HepG2 (cell line): ENCODE results near the gene C12orf43. TPM values are rescaled to one million over a fixed set of nuclear protein-coding genes. Genes with fewer than 3 reads are reported as not detected.

ENCODE experiments used
- BATF2 ChIP-seq: sonication (generic); formaldehyde crosslinking; IDR thresholded peaks from 2 replicates; pipeline ENCODE4 v1.8.0; 2022; ENCODE audit warnings: mild to moderate bottlenecking, missing genetic modification reagents, moderate library complexity
- BRCA1 ChIP-seq: sonication (generic); formaldehyde crosslinking; IDR thresholded peaks from 2 replicates; pipeline ENCODE4 v1.4.0; 2020; ENCODE audit warnings: missing genetic modification reagents
- KMT2A ChIP-seq: sonication (generic); formaldehyde crosslinking; IDR thresholded peaks from 2 replicates; pipeline ENCODE4 v1.4.0; 2020; ENCODE audit warnings: missing genetic modification reagents
- MXD4 ChIP-seq: IDR thresholded peaks from 2 replicates; pipeline ENCODE4 v1.6.1; 2016; ENCODE audit warnings: mild to moderate bottlenecking, missing biosample characterization, missing genetic modification reagents
- NPAS2 ChIP-seq: sonication (generic); formaldehyde crosslinking; IDR thresholded peaks from 2 replicates; pipeline ENCODE4 v1.8.0; 2022; ENCODE audit warnings: mild to moderate bottlenecking, missing genetic modification reagents, borderline replicate concordance
- PAWR ChIP-seq: sonication (generic); formaldehyde crosslinking; IDR thresholded peaks from 2 replicates; pipeline ENCODE4 v1.4.0; 2020; ENCODE audit warnings: missing genetic modification reagents, mild to moderate bottlenecking, borderline replicate concordance
- SIX4 ChIP-seq: sonication (generic); formaldehyde crosslinking; IDR thresholded peaks from 2 replicates; pipeline ENCODE4 v1.4.0; 2020; ENCODE audit warnings: missing genetic modification reagents
- SNAPC5 ChIP-seq: sonication (generic); formaldehyde crosslinking; IDR thresholded peaks from 2 replicates; pipeline ENCODE4 v1.8.1; 2023; ENCODE audit warnings: mild to moderate bottlenecking, missing genetic modification reagents, borderline replicate concordance
- SPEN ChIP-seq: sonication (generic); formaldehyde crosslinking; IDR thresholded peaks from 2 replicates; pipeline ENCODE4 v1.5.1; 2020; ENCODE audit warnings: low read depth, mild to moderate bottlenecking, missing genetic modification reagents
- TBL1XR1 ChIP-seq: fragments of 150-350 bp; IDR thresholded peaks from 2 replicates; pipeline ENCODE4 v1.6.1; 2014; ENCODE audit warnings: borderline replicate concordance, low read length; ENCODE audit not compliant: partially characterized antibody
- ZBTB4 ChIP-seq: sonication (generic); formaldehyde crosslinking; IDR thresholded peaks from 2 replicates; pipeline ENCODE4 v1.4.0; 2020; ENCODE audit warnings: missing genetic modification reagents, mild to moderate bottlenecking, borderline replicate concordance
- ZC3H4 ChIP-seq: sonication (generic); formaldehyde crosslinking; IDR thresholded peaks from 2 replicates; pipeline ENCODE4 v1.4.0; 2020; ENCODE audit warnings: missing genetic modification reagents, borderline replicate concordance
- ZHX2 ChIP-seq, 2 experiments: sonication (generic) in 1 of 2; formaldehyde crosslinking in 1 of 2; IDR thresholded peaks; 2 replicates each; pipeline versions ENCODE4 v1.6.1 to v1.9.0; 2014 to 2022; ENCODE audit warnings: antibody characterized with exemption in 1 of 2, borderline replicate concordance in 1 of 2, inconsistent platforms in 1 of 2, low read depth in 1 of 2, missing genetic modification reagents in 1 of 2
- ZNF710 ChIP-seq: sonication (generic); formaldehyde crosslinking; IDR thresholded peaks from 2 replicates; pipeline ENCODE4 v1.5.0; 2020; ENCODE audit warnings: mild to moderate bottlenecking, missing genetic modification reagents, borderline replicate concordance
- ZNF761 ChIP-seq: sonication (generic); formaldehyde crosslinking; conservative IDR thresholded peaks from 2 replicates; pipeline ENCODE4 v1.4.0; 2020; ENCODE audit warnings: mild to moderate bottlenecking, missing genetic modification reagents
- polyA plus RNA-seq, 8 experiments: library from polyadenylated mRNA; depleted of rRNA in 3 of 8; stranded (reverse) in 7 of 8; unstranded in 1 of 8; fragments of >200 nt; fragmentation: Illumina TruSeq in 4 of 8; extraction: Trizol in 4 of 8; gene quantifications; 2 replicates each; pipeline versions ENCODE4 v1.2.1 to v1.2.3, GENCODE V29; 2011 to 2016; ENCODE audit warnings: low read depth in 4 of 8, missing spikeins in 1 of 8, mixed read lengths in 1 of 8; ENCODE audit not compliant: insufficient read depth in 1 of 8
- total RNA-seq, 5 experiments: library from RNA; depleted of rRNA; stranded (reverse); fragments of >200 nt; fragmentation: Illumina TruSeq; extraction: Trizol; gene quantifications; 2 replicates each; pipeline ENCODE4 v1.2.3, GENCODE V29; 2016; ENCODE audit warnings: low read depth in 1 of 5

The C12orf43 gene
- total and polyA plus RNA-seq, 2 of the 13 experiments (the other 11 are each of a cell fraction or from before 2014, with no cell fraction given): 7.9 to 11.1 TPM

GRCh38 chr12:121060149-121061001 is 44.1 kb upstream of the C12orf43 start (continued):
- TF ChIP-seq TBL1XR1: no peak
- TF ChIP-seq ZC3H4 (CRISPR knock-in tag): no peak
- TF ChIP-seq NPAS2: no peak
- TF ChIP-seq ZNF710 (CRISPR knock-in tag): peak; percentile 26; the same call in 1 of the 2 replicates
- no peak for TF ChIP-seq ZNF761 (CRISPR knock-in tag)
- TF ChIP-seq BRCA1 (CRISPR knock-in tag): no peak
- no peak for TF ChIP-seq ZHX2 (IDR thresholded peaks at IDR 0.05; ENCODE audit: low read depth)
- TF ChIP-seq ZHX2 (CRISPR knock-in tag; IDR thresholded peaks at IDR 0.05; ENCODE audit: borderline replicate concordance): no peak
- no peak for TF ChIP-seq MXD4 (CRISPR knock-in tag)
- TF ChIP-seq SNAPC5 (CRISPR knock-in tag): no peak
- no peak for TF ChIP-seq PAWR (CRISPR knock-in tag)
- no peak for TF ChIP-seq BATF2 (CRISPR knock-in tag)
- TF ChIP-seq ZBTB4 (CRISPR knock-in tag): no peak
- no peak for TF ChIP-seq SPEN (CRISPR knock-in tag)
- TF ChIP-seq SIX4 (CRISPR knock-in tag): no peak
- TF ChIP-seq KMT2A: no peak
